RWPE2 (cell line): ENCODE results near the gene APOB.
A peak's percentile ranks its signal among the peaks of the same experiment; 100 is the strongest.

Source experiments
- ATAC-seq: fragments of 200-7000 bp; cut with Tn5 transposase; 3 replicates; pipeline ENCODE4 v1.9.1; 2021; ENCODE audit warnings: low read depth
- DNase-seq: peaks from one replicate; pipeline ENCODE4 v3.0.0-alpha.2; 2020; ENCODE audit warnings: low spot score
- H3K27ac ChIP-seq: fragments of 450-650 bp; 2 replicates; pipeline ENCODE4 v1.5.1; 2017; ENCODE audit warnings: mild to moderate bottlenecking; ENCODE audit not compliant: poor library complexity, severe bottlenecking
- H3K27me3 ChIP-seq: fragments of 250-450 bp; sonication (Bioruptor Pico); 2 replicates; pipeline ENCODE4 v1.5.1; 2021; ENCODE audit warnings: mild to moderate bottlenecking, moderate library complexity; ENCODE audit not compliant: insufficient read depth, poor library complexity, severe bottlenecking
- H3K36me3 ChIP-seq: fragments of 250-450 bp; sonication (Bioruptor Pico); 2 replicates; pipeline ENCODE4 v1.5.1; 2020; ENCODE audit warnings: low read depth, mild to moderate bottlenecking, moderate library complexity
- H3K4me1 ChIP-seq: fragments of 250-450 bp; sonication (Bioruptor Pico); 2 replicates; pipeline ENCODE4 v1.5.1; 2021; ENCODE audit warnings: mild to moderate bottlenecking, moderate library complexity; ENCODE audit not compliant: insufficient read depth, poor library complexity, severe bottlenecking
- H3K4me3 ChIP-seq: fragments of 250-450 bp; sonication (Bioruptor Pico); 2 replicates; pipeline ENCODE4 v1.5.1; 2021; ENCODE audit warnings: mild to moderate bottlenecking, moderate library complexity; ENCODE audit not compliant: severe bottlenecking
- H3K9me3 ChIP-seq: fragments of 250-450 bp; sonication (Bioruptor Pico); 2 replicates; pipeline ENCODE4 v1.5.1; 2021; ENCODE audit warnings: mild to moderate bottlenecking, moderate library complexity; ENCODE audit not compliant: severe bottlenecking
- CTCF ChIP-seq: fragments of 450-650 bp; IDR thresholded peaks from one replicate; pipeline ENCODE4 v1.5.1; 2017; ENCODE audit warnings: mild to moderate bottlenecking, moderate library complexity; ENCODE audit not compliant: poor library complexity, severe bottlenecking

Gene APOB

DNA sequence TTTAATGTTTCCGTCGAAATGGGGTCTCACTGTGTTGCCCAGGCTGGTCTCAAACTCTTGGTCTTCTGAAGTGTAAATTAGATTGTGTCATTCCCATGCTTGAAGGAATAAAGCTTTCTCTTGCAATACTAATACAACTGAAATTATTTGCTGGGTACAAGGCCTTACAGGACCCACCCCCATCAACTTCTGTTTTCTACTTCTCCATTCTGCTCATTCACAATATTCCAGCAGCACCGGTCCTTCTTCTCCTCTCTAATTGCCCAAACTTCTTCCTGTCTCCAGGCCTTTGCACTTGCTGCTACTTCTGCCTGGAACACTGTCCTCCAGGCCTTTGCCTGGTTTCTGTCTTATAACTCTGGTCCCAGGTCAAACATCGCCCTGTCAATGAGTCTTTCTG is 73.8 kb downstream of the APOB start:
- Histone ChIP-seq H3K9me3 (no peaks in the 10 kb centered on the region), H3K4me1 (no peaks in the 10 kb centered on the region), H3K27me3 (no peaks in the 10 kb centered on the region), H3K36me3 (no peaks in the 10 kb centered on the region), H3K4me3 (no peak overlapping the region), H3K27ac (no peak overlapping the region)
- no peak for DNase-seq
- ATAC-seq: no peak
- TF ChIP-seq CTCF: no peak

DNA sequence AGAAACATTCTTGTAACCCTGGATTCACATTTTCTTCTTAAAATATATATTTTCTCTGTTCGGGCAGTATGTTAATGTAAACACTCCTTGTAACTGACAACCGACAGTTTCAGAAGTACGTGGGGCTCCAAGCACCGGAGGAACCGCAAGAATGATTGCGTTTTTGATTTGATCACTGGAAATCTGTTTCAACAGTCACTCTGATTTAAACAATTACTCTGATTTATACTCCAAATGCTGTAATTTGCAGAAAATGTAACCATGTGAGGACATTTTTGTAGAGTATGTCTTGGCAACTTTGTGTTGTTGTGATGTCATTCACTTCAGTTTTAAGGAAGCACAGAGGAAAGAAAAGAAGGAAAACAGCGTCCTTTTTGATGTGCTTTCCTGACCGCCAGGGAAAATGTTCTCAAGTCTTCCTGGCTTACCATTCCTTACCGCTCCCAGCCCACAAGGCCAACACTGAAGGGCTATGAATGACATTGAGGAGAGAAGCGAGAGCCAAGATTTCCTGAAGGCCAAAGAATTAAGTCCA is 77.7 kb downstream of the APOB start:
- peaks cover 4% of the 10 kb centered on the region for H3K27me3 ChIP-seq
- no peak overlapping the region for H3K4me3 ChIP-seq
- no peaks in the 10 kb centered on the region for H3K36me3 ChIP-seq
- DNase-seq: no peak
- ATAC-seq: no peak
- no peaks in the 10 kb centered on the region for H3K9me3 ChIP-seq
- no peak overlapping the region for H3K27ac ChIP-seq
- TF ChIP-seq CTCF: no peak
- H3K4me1 ChIP-seq: no peaks in the 10 kb centered on the region

GRCh38 chr2:20965221-20965620 is 78.7 kb downstream of the APOB start:
- DNase-seq (no peak), ATAC-seq (no peak)
- Histone ChIP-seq H3K36me3 (no peaks in the 10 kb centered on the region), H3K9me3 (no peaks in the 10 kb centered on the region), H3K27ac (no peak overlapping the region), H3K27me3 (peaks cover 4% of the 10 kb centered on the region), H3K4me3 (no peak overlapping the region), H3K4me1 (no peaks in the 10 kb centered on the region)
- no peak for TF ChIP-seq CTCF

- Histone ChIP-seq H3K9me3 (no peaks in the 10 kb centered on the region), H3K4me1 (no peaks in the 10 kb centered on the region), H3K36me3 (no peaks in the 10 kb centered on the region), H3K4me3 (no peak overlapping the region), H3K27me3 (peaks cover 4% of the 10 kb centered on the region), H3K27ac (no peak overlapping the region)
- DNase-seq: no peak
- ATAC-seq: no peak
- no peak for TF ChIP-seq CTCF
Measured at GRCh38 chr2:20963867-20964266, 80.0 kb downstream of the APOB start.

- peak; percentile 66 for ATAC-seq
- H3K9me3 ChIP-seq: no peaks in the 10 kb centered on the region
- H3K4me1 ChIP-seq: no peaks in the 10 kb centered on the region
- H3K36me3 ChIP-seq: no peaks in the 10 kb centered on the region
- TF ChIP-seq CTCF: peak; percentile 87
- H3K27ac ChIP-seq: no peak overlapping the region
- H3K27me3 ChIP-seq: peaks cover 4% of the 10 kb centered on the region
- H3K4me3 ChIP-seq: no peak overlapping the region
- DNase-seq: no peak
Measured at GRCh38 chr2:20962939-20963557, 80.8 kb downstream of the APOB start.
